SK-N-MC (cell line): ENCODE measurements around the gene PLA2R1.
"Not testable (repeated sequence)": the region's sequence is repeated elsewhere in the genome, so short reads cannot be mapped to it uniquely, and the experiment has no call there.

Source experiments
- DNase-seq: peaks from one replicate; pipeline ENCODE4 v3.0.0-alpha.2; 2011; ENCODE audit warnings: low read depth, low spot score
- H3K27ac ChIP-seq: fragments of 200-600 bp; sonication (generic); 2 replicates; pipeline ENCODE4 v1.5.1; 2016; ENCODE audit warnings: mixed run types
- H3K36me3 ChIP-seq: fragments of 200-600 bp; sonication (generic); 2 replicates; pipeline ENCODE4 v1.6.1; 2017; ENCODE audit warnings: antibody characterized with exemption, low read length, mixed read lengths; ENCODE audit not compliant: insufficient read depth
- H3K4me3 ChIP-seq: fragments of 200-600 bp; sonication (generic); 2 replicates; pipeline ENCODE4 v1.5.1; 2016
- H3K9ac ChIP-seq: fragments of 200-600 bp; sonication (generic); 2 replicates; pipeline ENCODE4 v1.8.0; 2017; ENCODE audit warnings: mixed run types, mixed read lengths; ENCODE audit not compliant: insufficient read length
- H3K9me3 ChIP-seq: fragments of 200-600 bp; sonication (generic); 2 replicates; pipeline ENCODE4 v1.6.1; 2017; ENCODE audit warnings: low read depth, mild to moderate bottlenecking, antibody characterized with exemption, low read length, moderate library complexity, mixed read lengths
- EZH2 ChIP-seq: fragments of 200-600 bp; sonication (generic); IDR thresholded peaks from one replicate; pipeline ENCODE4 v1.6.1; 2017; ENCODE audit warnings: antibody characterized with exemption
- FOXP2 ChIP-seq: optimal IDR thresholded peaks from 2 replicates; pipeline ENCODE3; 2011; ENCODE audit warnings: mild to moderate bottlenecking, moderate library complexity; ENCODE audit not compliant: insufficient read depth; ENCODE audit errors: extremely low read length, control extremely low read depth
- POLR2AphosphoS5 ChIP-seq: IDR thresholded peaks from 2 replicates; pipeline ENCODE4 v1.6.1; 2012; ENCODE audit warnings: mild to moderate bottlenecking, low read depth, low read length, borderline replicate concordance

The PLA2R1 gene

GRCh38 chr2:160043265-160043664 lies 19.1 kb downstream of the PLA2R1 start:
- Histone ChIP-seq H3K9ac (no peak overlapping the region), H3K9me3 (no peaks in the 10 kb centered on the region), H3K4me3 (no peak overlapping the region), H3K36me3 (no peaks in the 10 kb centered on the region), H3K27ac (no peak overlapping the region)
- DNase-seq = no peak
- TF ChIP-seq FOXP2 (no peak), POLR2AphosphoS5 (no peak), EZH2 (no peak)

- no peaks in the 10 kb centered on the region for H3K36me3 ChIP-seq
- no peak overlapping the region for H3K9ac ChIP-seq
- no peak for TF ChIP-seq FOXP2
- no peak for TF ChIP-seq POLR2AphosphoS5
- no peak for TF ChIP-seq EZH2
- H3K4me3 ChIP-seq = no peak overlapping the region
- H3K9me3 ChIP-seq = no peaks in the 10 kb centered on the region
- no peak overlapping the region for H3K27ac ChIP-seq
- DNase-seq = no peak
Measured at GRCh38 chr2:160042054-160042453, 20.4 kb downstream of the PLA2R1 start.

DNA sequence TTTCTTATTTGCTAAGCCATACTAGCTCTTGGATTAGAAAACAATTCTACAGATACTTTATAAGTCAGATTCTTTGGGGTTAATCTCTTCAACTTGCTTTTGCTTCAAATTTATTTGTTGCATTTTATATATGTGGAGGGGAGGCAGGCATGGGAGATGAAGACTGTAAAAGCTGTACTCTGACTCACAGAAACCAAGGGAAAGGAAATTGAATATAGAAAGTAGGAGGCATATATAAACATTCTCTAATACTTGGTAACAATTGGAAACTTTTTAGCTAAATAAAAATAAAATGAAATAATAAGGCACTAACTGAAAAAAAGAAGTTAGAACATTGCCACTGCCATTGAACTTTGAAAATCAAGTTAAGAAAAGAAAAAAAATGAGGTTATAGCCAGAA lies 21.3 kb downstream of the PLA2R1 start:
- Histone ChIP-seq H3K9ac (no peak overlapping the region), H3K4me3 (no peak overlapping the region), H3K36me3 (no peaks in the 10 kb centered on the region), H3K27ac (no peak overlapping the region), H3K9me3 (no peaks in the 10 kb centered on the region)
- TF ChIP-seq POLR2AphosphoS5 = no peak
- DNase-seq = no peak

DNA sequence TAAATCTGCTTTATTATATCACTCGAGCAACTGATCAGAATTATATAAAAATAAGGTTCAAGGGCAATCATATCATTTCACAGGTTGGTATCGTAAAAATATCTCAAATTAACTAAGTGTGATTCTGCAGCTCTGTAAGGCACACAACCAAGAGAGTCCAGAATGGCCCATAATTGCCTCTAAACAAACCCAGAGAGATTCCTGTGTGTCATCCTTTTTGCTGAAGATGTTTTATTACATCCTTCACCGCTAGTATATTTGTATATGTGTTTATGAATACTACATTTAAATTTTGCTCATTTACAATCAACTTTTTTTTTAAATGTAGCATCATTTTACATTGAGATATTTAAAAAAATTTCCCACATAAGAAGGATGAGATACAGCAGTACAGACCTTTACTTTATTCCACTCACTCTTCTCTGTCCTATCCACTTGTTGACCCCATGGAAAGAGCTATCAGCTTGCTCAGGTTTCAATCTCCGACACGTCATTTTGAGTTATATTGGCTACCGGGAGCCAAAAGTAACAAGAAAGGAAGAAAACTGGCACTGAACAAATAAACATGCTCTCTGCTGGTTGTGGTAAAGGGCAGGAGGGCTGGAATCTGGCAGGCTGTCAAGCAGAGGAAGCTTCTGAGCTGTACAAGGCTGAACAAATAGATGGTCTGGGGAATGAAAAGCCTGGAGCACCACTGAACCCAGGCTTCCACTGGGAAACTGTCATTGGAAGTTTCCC lies 23.1 kb downstream of the PLA2R1 start:
- H3K4me3 ChIP-seq = no peak overlapping the region

GRCh38 chr2:160038662-160039061 lies 23.8 kb downstream of the PLA2R1 start:
- H3K9ac ChIP-seq, H3K4me3 ChIP-seq, H3K9me3 ChIP-seq, H3K36me3 ChIP-seq, H3K27ac ChIP-seq, DNase-seq: not testable (repeated sequence)

More for the DNA sequence above, 23.1 kb downstream of the PLA2R1 start:
- no peak overlapping the region for H3K27ac ChIP-seq
- H3K9me3 ChIP-seq = no peaks in the 10 kb centered on the region
- H3K9ac ChIP-seq = no peak overlapping the region
- TF ChIP-seq POLR2AphosphoS5 (no peak), EZH2 (no peak), FOXP2 (no peak)
- no peak for DNase-seq
- H3K36me3 ChIP-seq = no peaks in the 10 kb centered on the region

GRCh38 chr2:160036736-160037135 lies 25.7 kb downstream of the PLA2R1 start:
- TF ChIP-seq POLR2AphosphoS5 (no peak), EZH2 (no peak), FOXP2 (no peak)
- DNase-seq = no peak

DNA sequence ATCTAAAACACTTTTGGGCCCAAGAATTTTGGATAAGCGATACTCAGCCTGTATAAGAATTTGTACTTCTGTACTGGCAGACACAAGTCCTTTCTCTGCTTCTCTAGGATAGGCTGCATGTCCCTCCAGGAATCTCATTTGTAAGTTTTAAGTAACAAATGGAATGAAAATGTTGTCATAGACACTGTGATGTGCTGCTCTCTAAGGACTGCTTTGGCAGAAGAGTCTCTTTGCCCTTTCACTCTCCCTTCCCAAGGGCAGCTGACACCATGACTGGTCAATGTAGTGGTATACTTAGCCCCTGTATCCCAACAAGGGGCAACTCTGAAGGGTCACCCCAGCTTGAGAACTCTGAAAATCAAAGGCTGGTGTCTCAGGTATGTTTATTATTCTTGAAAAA lies 27.3 kb downstream of the PLA2R1 start:
- no peak for TF ChIP-seq EZH2
- no peak for TF ChIP-seq FOXP2
- TF ChIP-seq POLR2AphosphoS5 = no peak
- no peak overlapping the region for H3K4me3 ChIP-seq
- DNase-seq = no peak
- no peak overlapping the region for H3K9ac ChIP-seq
- H3K9me3 ChIP-seq = no peaks in the 10 kb centered on the region
- H3K27ac ChIP-seq = no peak overlapping the region
- no peaks in the 10 kb centered on the region for H3K36me3 ChIP-seq

More at GRCh38 chr2:160036736-160037135, 25.7 kb downstream of the PLA2R1 start:
- no peak overlapping the region for H3K4me3 ChIP-seq
- no peak overlapping the region for H3K9ac ChIP-seq
- no peak overlapping the region for H3K27ac ChIP-seq
- H3K36me3 ChIP-seq = no peaks in the 10 kb centered on the region
- no peaks in the 10 kb centered on the region for H3K9me3 ChIP-seq

DNA sequence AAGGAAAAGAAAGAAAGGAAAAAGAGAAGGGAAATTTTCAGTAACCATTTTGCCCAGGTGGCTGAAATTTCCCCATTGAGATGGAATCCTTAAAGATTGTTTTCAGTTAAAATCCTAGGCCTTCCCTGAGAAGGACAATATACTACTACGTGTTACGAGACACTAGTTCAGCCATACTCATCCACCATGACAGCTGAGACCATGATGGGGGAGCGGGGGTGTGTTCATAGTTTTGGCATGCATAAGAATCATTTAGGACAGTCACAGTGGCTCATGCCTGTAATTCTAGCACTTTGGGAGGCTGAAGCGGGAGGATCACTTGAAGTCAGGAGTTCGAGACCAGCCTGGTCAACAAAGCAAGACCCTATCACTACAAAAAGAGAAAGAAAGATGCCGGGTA lies 28.0 kb downstream of the PLA2R1 start:
- no peaks in the 10 kb centered on the region for H3K36me3 ChIP-seq
- H3K4me3 ChIP-seq = no peak overlapping the region
- H3K27ac ChIP-seq = no peak overlapping the region
- DNase-seq = no peak
- no peak overlapping the region for H3K9ac ChIP-seq
- no peak for TF ChIP-seq POLR2AphosphoS5
- no peak for TF ChIP-seq EZH2
- no peak for TF ChIP-seq FOXP2
- no peaks in the 10 kb centered on the region for H3K9me3 ChIP-seq

DNA sequence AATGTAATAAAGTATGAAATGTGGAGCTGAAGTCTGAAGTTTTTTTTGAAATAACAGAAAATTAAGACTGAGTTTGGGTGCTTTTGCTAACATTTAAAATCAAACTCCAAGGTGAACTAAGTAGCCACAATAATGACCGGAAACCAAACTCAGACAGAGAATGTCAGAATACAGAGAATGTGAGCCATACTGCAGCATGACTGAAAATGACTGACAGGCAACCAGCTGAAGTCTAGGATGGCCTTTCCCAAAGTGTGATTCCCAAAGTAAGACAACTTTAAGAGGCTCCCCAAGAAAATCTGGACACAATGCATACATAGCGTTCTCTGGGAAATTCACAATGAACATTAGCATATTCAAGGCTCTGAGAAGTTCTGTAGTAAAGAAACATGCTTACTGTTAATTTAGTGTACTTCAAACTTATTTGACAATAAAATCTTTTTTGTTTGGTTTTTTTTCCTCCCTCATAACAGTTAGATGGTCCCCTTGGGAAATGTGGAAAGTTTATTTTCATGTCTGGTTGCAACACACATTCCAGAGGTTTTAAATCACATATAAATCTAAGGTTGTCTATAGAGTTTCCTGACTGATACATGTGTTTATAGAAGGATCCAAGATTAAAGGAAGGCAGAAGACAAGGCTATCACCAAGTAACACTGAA lies 28.6 kb downstream of the PLA2R1 start:
- Histone ChIP-seq H3K4me3 (no peak overlapping the region), H3K36me3 (no peaks in the 10 kb centered on the region), H3K9me3 (no peaks in the 10 kb centered on the region), H3K9ac (no peak overlapping the region), H3K27ac (no peak overlapping the region)
- TF ChIP-seq POLR2AphosphoS5 (no peak), EZH2 (no peak), FOXP2 (no peak)
- no peak for DNase-seq
